ENCODE measurements around the gene DIPK1C.

- TF ChIP-seq, protein P1, sequence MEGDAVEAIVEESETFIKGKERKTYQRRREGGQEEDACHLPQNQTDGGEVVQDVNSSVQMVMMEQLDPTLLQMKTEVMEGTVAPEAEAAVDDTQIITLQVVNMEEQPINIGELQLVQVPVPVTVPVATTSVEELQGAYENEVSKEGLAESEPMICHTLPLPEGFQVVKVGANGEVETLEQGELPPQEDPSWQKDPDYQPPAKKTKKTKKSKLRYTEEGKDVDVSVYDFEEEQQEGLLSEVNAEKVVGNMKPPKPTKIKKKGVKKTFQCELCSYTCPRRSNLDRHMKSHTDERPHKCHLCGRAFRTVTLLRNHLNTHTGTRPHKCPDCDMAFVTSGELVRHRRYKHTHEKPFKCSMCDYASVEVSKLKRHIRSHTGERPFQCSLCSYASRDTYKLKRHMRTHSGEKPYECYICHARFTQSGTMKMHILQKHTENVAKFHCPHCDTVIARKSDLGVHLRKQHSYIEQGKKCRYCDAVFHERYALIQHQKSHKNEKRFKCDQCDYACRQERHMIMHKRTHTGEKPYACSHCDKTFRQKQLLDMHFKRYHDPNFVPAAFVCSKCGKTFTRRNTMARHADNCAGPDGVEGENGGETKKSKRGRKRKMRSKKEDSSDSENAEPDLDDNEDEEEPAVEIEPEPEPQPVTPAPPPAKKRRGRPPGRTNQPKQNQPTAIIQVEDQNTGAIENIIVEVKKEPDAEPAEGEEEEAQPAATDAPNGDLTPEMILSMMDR (IDR thresholded peaks at IDR 0.05 in 8 of 11, conservative IDR thresholded peaks at IDR 0.05 in 3 of 11), result no peak
- no peak for TF ChIP-seq POLR2AphosphoS5 (IDR thresholded peaks at IDR 0.05)
Measured at GRCh38 chr18:74480149-74480651, 23.1 kb upstream of the DIPK1C start.

Measured in spleen (tissue), 7 donors.